GM19043 (cell line): ENCODE measurements around the gene ZNF14.
"Not testable (repeated sequence)": the region's sequence is repeated elsewhere in the genome, so short reads cannot be mapped to it uniquely, and the experiment has no call there.

Experiments used
- ATAC-seq: cut with Tn5 transposase; IDR thresholded peaks from one replicate; pipeline ENCODE4 v1.9.1; 2021; ENCODE audit warnings: low read depth; ENCODE audit not compliant: unreplicated experiment

Gene ZNF14

DNA sequence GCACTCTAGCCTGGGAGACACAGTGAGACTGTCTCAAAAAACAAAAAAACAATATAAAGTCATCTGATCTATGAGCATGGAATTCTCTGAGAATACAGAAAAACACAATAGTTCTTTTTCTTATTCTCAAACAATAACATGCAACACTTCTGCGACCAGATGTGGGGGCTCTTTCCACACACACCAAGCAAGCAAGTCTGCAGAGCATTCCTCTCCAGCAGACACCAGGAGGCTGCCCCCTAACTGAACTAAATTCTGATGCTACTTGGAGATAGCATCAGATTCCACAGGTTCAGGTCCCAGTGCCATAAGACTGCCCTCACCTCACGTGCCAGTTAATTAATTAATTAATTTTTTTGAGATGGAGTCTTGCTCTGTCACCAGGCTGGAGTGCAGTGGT is 36.5 kb downstream of the ZNF14 start:
- no peak for ATAC-seq

GRCh38 chr19:19691683-19692082 is 41.2 kb downstream of the ZNF14 start:
- no peak for ATAC-seq

- not testable (repeated sequence) for ATAC-seq
Measured at GRCh38 chr19:19689023-19689422, 43.9 kb downstream of the ZNF14 start.

DNA sequence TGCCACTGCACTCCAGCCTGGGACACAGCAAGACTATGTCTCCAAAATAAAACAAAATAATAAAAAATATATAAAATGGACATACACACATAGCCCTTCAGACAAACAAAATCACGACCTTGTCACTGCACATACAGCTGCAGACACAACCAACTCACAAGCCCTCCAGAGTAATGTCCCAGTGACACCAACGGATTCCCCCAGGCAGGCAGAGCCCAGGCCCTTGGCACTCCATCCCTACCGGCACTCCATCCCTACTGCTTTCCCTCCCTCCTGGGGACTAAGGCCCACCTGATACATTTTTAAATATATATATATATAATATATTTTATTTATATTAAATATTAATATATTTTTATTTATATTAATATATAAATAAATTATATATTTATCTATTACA is 45.8 kb downstream of the ZNF14 start:
- no peak for ATAC-seq

DNA sequence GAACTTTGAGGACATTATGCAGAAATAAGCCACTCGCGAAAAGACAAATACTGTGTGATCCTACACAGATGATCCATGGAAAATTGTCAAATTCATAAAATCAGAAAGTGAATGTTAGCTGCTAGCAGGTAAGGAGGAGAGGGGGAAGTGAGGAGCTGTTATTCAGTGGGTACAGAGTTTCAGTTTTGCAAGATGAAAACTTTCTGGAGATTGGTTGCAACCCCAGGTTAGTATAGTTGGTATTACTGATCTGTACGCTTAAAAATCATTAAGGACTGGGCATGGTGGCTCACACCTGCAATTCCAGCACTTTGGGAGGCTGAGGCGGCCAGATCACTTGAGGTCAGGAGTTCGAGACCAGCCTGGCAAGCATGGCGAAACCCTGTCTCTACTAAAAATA is 46.3 kb downstream of the ZNF14 start:
- ATAC-seq = no peak

DNA sequence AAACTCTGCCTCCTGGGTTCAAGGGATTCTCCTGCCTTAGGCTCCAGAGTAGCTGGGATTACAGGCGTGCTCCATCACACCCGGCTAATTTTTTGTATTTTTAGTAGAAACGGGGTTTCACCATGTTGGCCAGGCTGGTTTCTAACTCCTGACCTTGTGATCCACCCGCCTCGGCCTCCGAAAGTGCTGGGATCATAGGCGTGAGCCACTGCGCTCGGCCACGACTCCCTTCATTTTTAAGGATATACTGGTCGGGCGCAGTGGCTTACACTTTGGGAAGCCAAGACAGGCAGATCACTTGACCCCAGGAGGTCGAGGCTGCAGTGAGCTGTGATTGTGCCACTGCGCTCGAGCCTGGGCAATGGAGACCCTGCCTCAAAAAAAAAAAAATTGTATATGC is 46.8 kb downstream of the ZNF14 start:
- not testable (repeated sequence) for ATAC-seq

- no peak for ATAC-seq
Measured at GRCh38 chr19:19679176-19680073, 53.5 kb downstream of the ZNF14 start.

DNA sequence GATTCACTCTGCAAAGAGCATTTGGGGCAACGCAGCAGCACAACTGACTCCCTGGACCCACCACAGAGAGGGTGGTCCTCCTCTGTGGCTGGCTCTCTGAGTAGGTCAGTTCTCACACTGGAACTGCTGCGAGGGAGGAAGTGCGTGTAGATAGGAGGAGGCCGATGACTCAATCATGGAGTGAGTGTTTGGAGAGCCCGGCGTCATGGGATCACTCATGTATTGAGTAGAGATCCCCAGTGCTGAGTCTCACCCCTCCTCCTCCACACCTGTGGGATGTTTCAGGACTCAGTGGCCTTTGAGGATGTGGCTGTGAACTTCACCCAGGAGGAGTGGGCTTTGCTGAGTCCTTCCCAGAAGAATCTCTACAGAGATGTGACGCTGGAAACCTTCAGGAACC is 55.3 kb downstream of the ZNF14 start:
- no peak for ATAC-seq

GRCh38 chr19:19674315-19674714 is 58.6 kb downstream of the ZNF14 start:
- ATAC-seq = no peak

DNA sequence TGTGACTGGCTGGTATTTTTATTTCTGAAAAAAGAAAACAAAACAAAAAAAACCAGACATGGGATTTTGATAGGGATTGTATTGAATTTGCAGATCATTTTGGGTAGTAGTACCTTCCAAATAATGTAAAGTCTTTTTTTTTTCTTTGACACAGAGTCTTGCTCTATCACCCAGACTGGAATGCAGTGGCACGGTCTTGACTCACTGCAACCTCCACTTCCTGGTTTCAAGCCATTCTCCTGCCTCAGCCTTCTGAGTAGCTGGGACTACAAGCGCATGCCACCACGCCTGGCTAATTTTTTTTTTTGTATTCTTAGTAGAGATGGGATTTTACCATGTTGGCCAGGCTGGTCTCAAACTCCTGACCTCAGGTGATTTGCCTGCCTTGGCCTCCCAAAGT is 60.1 kb downstream of the ZNF14 start:
- no peak for ATAC-seq

- no peak for ATAC-seq
Measured at GRCh38 chr19:19670070-19670551, 62.8 kb downstream of the ZNF14 start.

DNA sequence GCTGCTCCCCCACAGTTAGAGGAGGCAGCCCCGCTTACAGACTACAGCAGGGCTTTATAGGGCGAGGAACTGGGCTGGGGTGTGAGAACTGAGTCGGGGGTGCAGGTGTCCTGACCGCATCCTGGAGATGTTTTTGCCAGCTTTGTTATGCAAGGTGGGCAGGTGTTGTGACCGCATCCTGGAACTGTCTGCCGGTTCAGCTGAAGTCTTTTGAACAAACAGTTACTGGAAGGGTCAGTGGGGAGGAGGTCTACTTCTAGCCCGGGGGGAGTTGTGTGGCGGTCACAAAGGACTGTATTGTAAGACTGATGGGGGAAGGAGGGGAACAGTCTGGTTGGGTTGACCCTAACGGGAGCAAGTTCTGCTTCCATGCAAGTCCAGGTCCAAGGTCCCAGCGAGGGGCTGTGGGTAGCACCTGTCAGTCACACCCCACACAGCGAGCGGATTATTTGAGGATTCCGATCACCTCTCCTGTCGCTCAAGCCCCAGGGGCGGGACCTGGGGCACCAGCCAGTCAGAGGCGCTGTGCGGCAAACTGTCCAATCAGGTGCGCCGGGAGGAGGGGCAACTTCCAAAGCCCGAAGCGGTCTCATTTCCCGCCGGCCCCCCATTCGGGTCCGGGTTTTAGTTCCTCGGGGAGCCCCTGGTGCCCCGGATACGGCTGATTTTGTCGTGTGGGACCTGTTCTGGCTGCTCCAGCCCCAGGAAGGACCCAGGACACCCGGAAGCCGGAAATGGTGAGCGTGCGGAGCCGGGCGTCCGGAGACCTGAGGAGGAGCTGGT is 64.5 kb downstream of the ZNF14 start, which contains the start of gene ZNF101:
TSS of gene ZNF101 (plus strand) at position 610 of the 783 bp plus-strand sequence. CDS start at position 735, 125 bp downstream.
- ATAC-seq = peak; percentile 63

- not testable (repeated sequence) for ATAC-seq
Measured at GRCh38 chr19:19665420-19665948, 67.4 kb downstream of the ZNF14 start.

DNA sequence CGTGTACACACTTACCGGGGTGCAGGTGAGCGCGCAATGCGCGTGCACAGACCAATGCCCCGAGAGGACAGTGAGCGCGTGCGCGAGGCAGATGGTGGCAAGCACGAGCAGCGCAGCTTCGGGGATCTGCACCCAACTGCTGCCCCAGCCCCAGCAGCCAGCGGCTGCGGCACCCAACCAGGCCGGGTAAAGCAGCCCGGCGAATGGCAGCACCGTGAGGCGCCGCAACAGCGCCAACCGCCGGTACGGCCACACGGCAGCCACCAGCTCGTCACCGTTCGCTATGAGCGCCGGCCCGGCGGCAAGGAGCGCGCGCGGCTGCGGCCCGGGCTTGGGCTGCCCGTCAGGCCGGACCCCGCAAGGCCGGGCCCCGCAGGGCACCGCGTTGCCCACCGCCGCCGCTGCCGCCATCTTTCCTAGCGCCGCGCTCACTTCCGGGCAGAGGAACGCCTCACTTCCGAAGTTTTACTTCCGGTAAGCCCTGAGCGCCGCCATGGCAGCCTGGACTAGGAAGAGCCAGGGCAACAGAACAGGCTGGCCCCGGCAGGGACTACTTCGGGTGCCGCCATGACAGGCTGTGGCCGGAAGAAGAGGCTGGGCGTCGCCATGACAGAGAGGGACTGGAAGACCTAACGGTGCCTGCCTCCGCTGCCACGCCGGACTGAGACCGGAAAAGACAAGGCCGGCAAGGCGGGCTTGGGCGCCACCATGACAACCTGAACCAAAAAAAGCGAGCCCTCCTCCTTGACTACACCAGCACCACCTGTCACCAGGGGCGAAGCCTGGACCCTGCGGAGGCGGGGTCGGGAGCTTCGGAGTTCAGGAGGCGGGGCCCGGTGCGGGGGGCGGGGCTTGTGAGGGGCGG is 69.4 kb downstream of the ZNF14 start, which contains the start of gene ATP13A1:
TSS of gene ATP13A1 (minus strand) at position 421 of the 865 bp plus-strand sequence. CDS start at position 411, 10 bp downstream.
- ATAC-seq = peak; percentile 54

GRCh38 chr19:19662871-19663255 is 70.0 kb downstream of the ZNF14 start:
- ATAC-seq = no peak

GRCh38 chr19:19662344-19662743 is 70.6 kb downstream of the ZNF14 start:
- no peak for ATAC-seq

DNA sequence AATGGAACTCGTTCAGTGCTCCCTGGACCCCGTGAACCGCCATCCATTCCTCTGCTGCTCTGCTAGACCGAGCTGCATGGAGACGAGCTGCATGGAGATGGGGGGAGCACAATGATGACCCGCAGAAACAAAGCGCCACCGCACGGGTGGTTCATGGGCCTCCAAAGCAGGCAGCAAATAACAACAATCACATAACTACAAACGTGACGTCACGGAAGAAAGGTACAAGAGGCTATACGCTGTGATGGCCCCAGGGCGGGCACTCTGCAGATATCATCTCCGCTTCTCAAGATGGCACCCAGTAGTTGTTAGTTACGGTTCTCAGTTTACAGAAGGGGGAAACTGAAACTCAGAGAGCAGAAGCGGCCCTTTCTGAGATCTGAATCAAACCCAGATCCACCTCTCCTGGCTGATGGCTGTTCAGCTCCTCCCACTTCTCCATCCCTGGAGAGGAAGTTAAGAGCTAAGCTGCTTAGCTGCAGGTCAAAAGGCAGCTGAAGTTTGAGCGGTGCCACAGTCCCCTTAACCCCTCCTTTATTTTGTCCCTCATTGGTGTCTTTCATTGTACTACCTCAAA is 71.1 kb downstream of the ZNF14 start:
- ATAC-seq = peak; percentile 40

DNA sequence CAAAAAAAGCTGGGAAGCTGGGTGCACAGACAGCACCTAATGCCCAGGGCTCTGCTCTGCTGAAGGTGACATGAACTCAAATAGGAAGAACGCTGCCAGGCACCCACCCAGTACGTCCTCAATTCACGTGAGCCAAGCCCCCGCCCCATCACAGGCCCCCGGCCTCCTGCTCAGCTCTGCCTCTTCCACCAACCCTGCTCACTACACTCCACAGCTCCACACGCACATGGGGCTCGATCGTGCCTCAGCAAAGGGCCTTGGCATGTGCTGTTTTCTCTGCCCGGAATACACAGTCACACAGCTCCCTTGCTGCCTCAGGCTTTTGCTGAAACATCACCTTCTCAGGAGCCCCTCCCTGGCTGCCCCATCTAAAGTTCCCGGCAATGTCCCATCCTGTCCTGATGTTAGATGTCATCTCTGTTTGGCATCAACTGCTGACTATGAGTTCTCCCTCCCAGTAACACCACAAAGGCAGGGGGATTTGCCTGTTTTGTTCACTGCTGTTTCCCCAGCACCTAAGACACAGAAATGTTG is 71.7 kb downstream of the ZNF14 start:
- no peak for ATAC-seq
